Loucy (cell line): ENCODE data around the gene PLS1.

ENCODE experiments used
- H2AFZ ChIP-seq: fragments of 200-600 bp; sonication (generic); 2 replicates; pipeline ENCODE4 v1.6.0; 2016; ENCODE audit warnings: antibody characterized with exemption, mild to moderate bottlenecking, low read length, moderate library complexity
- H3F3A ChIP-seq: fragments of 200-600 bp; 2 replicates; pipeline ENCODE4 v1.6.0; 2016; ENCODE audit warnings: antibody characterized with exemption, low read depth, mild to moderate bottlenecking
- H3K27me3 ChIP-seq: fragments of 200-600 bp; sonication (generic); 2 replicates; pipeline ENCODE4 v1.6.1; 2014; ENCODE audit warnings: low read length, mild to moderate bottlenecking; ENCODE audit not compliant: insufficient read depth, poor library complexity, severe bottlenecking
- H3K36me3 ChIP-seq: fragments of 200-600 bp; sonication (generic); 2 replicates; pipeline ENCODE4 v1.6.1; 2016; ENCODE audit warnings: low read length; ENCODE audit not compliant: insufficient read depth
- H3K4me1 ChIP-seq: fragments of 200-600 bp; sonication (generic); 2 replicates; pipeline ENCODE4 v1.5.1; 2014; ENCODE audit warnings: low read length, mild to moderate bottlenecking; ENCODE audit not compliant: insufficient read depth, poor library complexity, severe bottlenecking
- H3K4me2 ChIP-seq: fragments of 200-600 bp; sonication (generic); 2 replicates; pipeline ENCODE4 v1.6.0; 2014; ENCODE audit warnings: antibody characterized with exemption, low read length, low read depth, mild to moderate bottlenecking; ENCODE audit not compliant: poor library complexity, severe bottlenecking
- H3K4me3 ChIP-seq: fragments of 200-600 bp; sonication (generic); 2 replicates; pipeline ENCODE4 v1.5.1; 2014; ENCODE audit warnings: low read length, mild to moderate bottlenecking, mixed read lengths; ENCODE audit not compliant: poor library complexity, severe bottlenecking
- H3K79me2 ChIP-seq: fragments of 200-600 bp; sonication (generic); 2 replicates; pipeline ENCODE4 v1.6.1; 2014; ENCODE audit warnings: low read length; ENCODE audit not compliant: insufficient read depth
- H3K9ac ChIP-seq: fragments of 200-600 bp; sonication (generic); 2 replicates; pipeline ENCODE4 v1.6.0; 2014; ENCODE audit warnings: mild to moderate bottlenecking, low read depth, low read length, moderate library complexity; ENCODE audit not compliant: poor library complexity, severe bottlenecking
- H3K9me2 ChIP-seq: fragments of 200-600 bp; sonication (generic); replicated peaks from 2 replicates; pipeline ENCODE4 v1.6.1; 2016; ENCODE audit warnings: low read depth, low read length, mixed read lengths
- H3K9me3 ChIP-seq: fragments of 200-600 bp; sonication (generic); 2 replicates; pipeline ENCODE4 v1.6.1; 2014; ENCODE audit warnings: mild to moderate bottlenecking, antibody characterized with exemption, low read length, low read depth; ENCODE audit not compliant: insufficient read depth
- H4K20me1 ChIP-seq: fragments of 200-600 bp; sonication (generic); 2 replicates; pipeline ENCODE4 v1.6.0; 2014; ENCODE audit warnings: antibody characterized with exemption, low read length, mild to moderate bottlenecking; ENCODE audit not compliant: insufficient read depth, poor library complexity, severe bottlenecking
- EZH2phosphoT487 ChIP-seq: fragments of 200-600 bp; IDR thresholded peaks from 2 replicates; pipeline ENCODE4 v1.6.1; 2018; ENCODE audit warnings: antibody characterized with exemption, mild to moderate bottlenecking, moderate library complexity, borderline replicate concordance
- TF ChIP-seq, protein P1 (sequence below): fragments of 200-600 bp; sonication (generic); conservative IDR thresholded peaks from 2 replicates; pipeline ENCODE4 v1.5.1; 2014; ENCODE audit warnings: mild to moderate bottlenecking, antibody characterized with exemption, low read length

The PLS1 gene

DNA sequence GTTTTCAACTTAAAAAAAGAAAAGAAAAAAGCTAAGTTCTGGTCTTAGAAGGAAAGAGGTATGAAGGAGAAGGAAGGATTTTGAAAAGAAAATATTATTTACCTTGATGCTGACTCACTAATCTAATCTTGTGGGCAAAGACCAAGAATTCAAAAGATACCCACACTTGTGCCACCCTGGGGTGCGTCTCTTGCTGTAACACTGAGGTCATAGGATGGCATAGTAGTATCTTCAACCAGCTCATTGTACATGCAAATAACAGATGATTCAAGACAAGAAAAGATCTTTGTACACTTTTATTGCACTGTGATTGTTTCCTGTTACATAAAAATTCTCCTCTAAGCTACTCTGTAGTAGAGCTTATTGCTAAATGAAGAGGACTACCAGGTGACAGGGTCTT, 17.3 kb downstream of the PLS1 start:
- Histone ChIP-seq H3K36me3 (no peaks in the 10 kb centered on the region), H3F3A (no peaks in the 10 kb centered on the region), H3K9me3 (no peaks in the 10 kb centered on the region), H3K9me2 (no peaks in the 10 kb centered on the region), H3K27me3 (no peaks in the 10 kb centered on the region), H3K9ac (no peak overlapping the region), H3K4me1 (no peaks in the 10 kb centered on the region), H2AFZ (no peak overlapping the region), H3K4me2 (no peak overlapping the region), H3K79me2 (0 out of 2 replicates have a peak, but pooled peaks cover 4% of the 10 kb centered on the region), H3K4me3 (no peak overlapping the region), H4K20me1 (peaks cover 3% of the 10 kb centered on the region)
- TF ChIP-seq EZH2phosphoT487 = no peak
- TF ChIP-seq, protein P1, sequence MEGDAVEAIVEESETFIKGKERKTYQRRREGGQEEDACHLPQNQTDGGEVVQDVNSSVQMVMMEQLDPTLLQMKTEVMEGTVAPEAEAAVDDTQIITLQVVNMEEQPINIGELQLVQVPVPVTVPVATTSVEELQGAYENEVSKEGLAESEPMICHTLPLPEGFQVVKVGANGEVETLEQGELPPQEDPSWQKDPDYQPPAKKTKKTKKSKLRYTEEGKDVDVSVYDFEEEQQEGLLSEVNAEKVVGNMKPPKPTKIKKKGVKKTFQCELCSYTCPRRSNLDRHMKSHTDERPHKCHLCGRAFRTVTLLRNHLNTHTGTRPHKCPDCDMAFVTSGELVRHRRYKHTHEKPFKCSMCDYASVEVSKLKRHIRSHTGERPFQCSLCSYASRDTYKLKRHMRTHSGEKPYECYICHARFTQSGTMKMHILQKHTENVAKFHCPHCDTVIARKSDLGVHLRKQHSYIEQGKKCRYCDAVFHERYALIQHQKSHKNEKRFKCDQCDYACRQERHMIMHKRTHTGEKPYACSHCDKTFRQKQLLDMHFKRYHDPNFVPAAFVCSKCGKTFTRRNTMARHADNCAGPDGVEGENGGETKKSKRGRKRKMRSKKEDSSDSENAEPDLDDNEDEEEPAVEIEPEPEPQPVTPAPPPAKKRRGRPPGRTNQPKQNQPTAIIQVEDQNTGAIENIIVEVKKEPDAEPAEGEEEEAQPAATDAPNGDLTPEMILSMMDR = no peak

DNA sequence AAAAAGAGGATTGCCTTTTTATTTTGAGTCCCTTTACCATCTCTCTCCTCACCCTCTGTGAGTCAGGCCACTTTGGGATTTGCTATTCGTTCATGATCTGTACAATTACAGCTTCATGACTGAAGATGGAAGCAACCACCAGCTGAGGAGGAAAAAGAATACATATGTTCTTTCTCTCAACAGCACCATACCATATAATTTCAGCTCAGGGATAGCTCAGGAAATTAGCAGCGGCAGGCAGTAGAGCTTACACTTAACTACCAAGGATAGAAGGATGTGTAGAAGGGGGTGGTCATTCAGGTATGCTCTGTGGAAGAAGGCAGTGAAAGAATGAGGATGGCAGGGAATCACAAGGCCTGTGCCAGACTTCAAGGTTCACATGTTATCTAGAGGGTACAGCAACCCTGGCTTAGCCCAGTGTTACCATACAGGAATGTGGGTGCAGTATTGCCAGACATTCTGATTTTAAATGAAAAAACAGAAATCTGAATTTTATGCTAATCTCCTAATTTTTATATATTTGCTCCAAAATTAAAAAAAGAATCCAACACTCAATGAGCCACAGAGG, 17.9 kb downstream of the PLS1 start:
- Histone ChIP-seq H3K4me1 (no peaks in the 10 kb centered on the region), H4K20me1 (peaks cover 3% of the 10 kb centered on the region), H3K9ac (no peak overlapping the region), H3K79me2 (0 out of 2 replicates have a peak, but pooled peaks cover 4% of the 10 kb centered on the region), H3K4me3 (no peak overlapping the region), H3K27me3 (no peaks in the 10 kb centered on the region), H3K4me2 (no peak overlapping the region), H3K36me3 (no peaks in the 10 kb centered on the region), H2AFZ (no peak overlapping the region), H3K9me3 (no peaks in the 10 kb centered on the region), H3K9me2 (no peaks in the 10 kb centered on the region), H3F3A (no peaks in the 10 kb centered on the region)
- TF ChIP-seq EZH2phosphoT487 = no peak
- TF ChIP-seq, protein P1 = no peak

DNA sequence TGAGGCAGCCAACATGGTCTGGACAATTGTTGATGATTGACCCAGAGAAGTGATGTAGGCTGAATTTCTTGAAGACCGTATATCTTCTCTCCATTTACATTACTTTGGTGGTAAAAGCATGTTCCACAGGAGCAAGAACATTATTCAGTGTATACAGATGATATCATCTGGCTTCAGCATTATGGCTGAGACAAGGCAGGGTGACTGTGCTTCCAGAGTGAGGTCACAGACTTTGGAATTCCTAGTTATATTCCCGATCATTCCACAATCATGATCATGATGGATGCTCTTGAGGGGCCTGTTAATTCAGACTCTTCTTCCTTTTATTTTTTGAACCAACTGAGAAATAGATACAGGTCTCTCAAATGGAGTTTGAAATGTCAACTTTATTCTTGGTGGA, 19.0 kb downstream of the PLS1 start:
- no peak overlapping the region for H3K4me3 ChIP-seq
- H3K9me3 ChIP-seq = no peaks in the 10 kb centered on the region
- no peaks in the 10 kb centered on the region for H3K9me2 ChIP-seq
- H3K79me2 ChIP-seq = no peaks in the 10 kb centered on the region
- TF ChIP-seq, protein P1 = no peak
- TF ChIP-seq EZH2phosphoT487 = no peak
- no peaks in the 10 kb centered on the region for H3K4me1 ChIP-seq
- H3K9ac ChIP-seq = no peak overlapping the region
- no peaks in the 10 kb centered on the region for H3K27me3 ChIP-seq
- H4K20me1 ChIP-seq = peaks cover 3% of the 10 kb centered on the region
- no peak overlapping the region for H2AFZ ChIP-seq
- no peak overlapping the region for H3K4me2 ChIP-seq
- H3F3A ChIP-seq = no peaks in the 10 kb centered on the region
- H3K36me3 ChIP-seq = no peaks in the 10 kb centered on the region
